Activated B cell treated with CpG ODN at 0.5 μM for 24 hours (primary cell): Measurements from ENCODE around the gene RMI2. TPM values are rescaled to one million over a fixed set of nuclear protein-coding genes. Genes with fewer than 3 reads are reported as not detected.

ENCODE experiments used
- ATAC-seq: fragments of 200-7000 bp; cut with Tn5 transposase; one replicate; pipeline ENCODE4 v1.10.0; 2021; ENCODE audit warnings: low read depth, mild to moderate bottlenecking, moderate library complexity
- CTCF ChIA-PET: fragments of 350-600 bp; sonication (Branson Sonifier 250); formaldehyde crosslinking; loops from one replicate; lab custom pipeline; 2021; ENCODE audit warnings: antibody characterized with exemption; lab: Charles Lee
- POLR2A ChIA-PET: fragments of 350-600 bp; sonication (Branson Sonifier 250); formaldehyde crosslinking; loops from one replicate; lab custom pipeline; 2021; ENCODE audit warnings: antibody characterized with exemption; lab: Charles Lee
- DNase-seq: peaks from one replicate; pipeline ENCODE4 v3.0.0; 2022
- H3K27ac Mint-ChIP-seq: one replicate; pipeline ENCODE4 v1.8.0; 2020; ENCODE audit warnings: mixed read lengths
- H3K27me3 Mint-ChIP-seq: one replicate; pipeline ENCODE4 v1.8.0; 2021; ENCODE audit warnings: mixed read lengths
- H3K36me3 Mint-ChIP-seq: one replicate; pipeline ENCODE4 v1.8.0; 2021; ENCODE audit warnings: low read depth, mixed read lengths
- H3K4me1 Mint-ChIP-seq: one replicate; pipeline ENCODE4 v1.8.0; 2021; ENCODE audit warnings: mixed read lengths
- H3K4me3 Mint-ChIP-seq: one replicate; pipeline ENCODE4 v1.8.0; 2020; ENCODE audit warnings: mild to moderate bottlenecking, mixed read lengths
- H3K9me3 Mint-ChIP-seq: one replicate; pipeline ENCODE4 v1.8.0; 2020; ENCODE audit warnings: mixed read lengths
- CTCF ChIP-seq: fragments of 200-600 bp; IDR thresholded peaks from one replicate; pipeline ENCODE4 v1.8.0; 2022; ENCODE audit warnings: antibody characterized with exemption, mild to moderate bottlenecking
- intact Hi-C: fragments of 100-400 bp; cut with micrococcal nuclease; formaldehyde crosslinking; loops from one replicate; pipeline ENCODE4 v1.15.1; 2024
- total RNA-seq: library from RNA; stranded (reverse); gene quantifications from 2 replicates; pipeline ENCODE4 v1.2.3, GENCODE V29; 2022

Gene RMI2
- total RNA-seq: 8.1 TPM in 2 replicates

GRCh38 chr16:11345040-11345862 lies at the start of gene RMI2:
Gene RMI2, plus strand, starts transcription at chr16:11345459. Its CDS starts 13 bp downstream, at chr16:11345472.
- ChIA-PET POLR2A (interaction anchor here (0.6 to 12.5 kb wide), 7 partner anchors 9 to 859 kb away, joined by 5 to 252 read pairs (median 8); partner anchors contain the start of gene SOCS1), CTCF (no interaction called here)
- intact Hi-C loops: loop anchor here (1.0 kb wide), 5 partner anchors 9 to 89 kb away; partner anchors contain the start of gene SOCS1
- peak; percentile 92 for DNase-seq
- H3K27me3 Mint-ChIP-seq: no peaks in the 10 kb centered on the region
- H3K9me3 Mint-ChIP-seq: no peaks in the 10 kb centered on the region
- peak within 1 kb of the TSS; percentile 80 for H3K27ac Mint-ChIP-seq
- H3K4me3 Mint-ChIP-seq: peak within 1 kb of the TSS; percentile 86
- no peak for TF ChIP-seq CTCF
- peak; percentile 100 for ATAC-seq
- H3K36me3 Mint-ChIP-seq: no peaks in the 10 kb centered on the region
- peaks cover 37% of the 10 kb centered on the region for H3K4me1 Mint-ChIP-seq

GRCh38 chr16:11295672-11296071 lies 49.6 kb upstream of the RMI2 start:
- TF ChIP-seq CTCF: no peak
- Mint-ChIP-seq H3K4me1 (peaks cover 70% of the 10 kb centered on the region), H3K27ac (no peak overlapping the region), H3K4me3 (no peak overlapping the region), H3K27me3 (no peaks in the 10 kb centered on the region), H3K9me3 (no peaks in the 10 kb centered on the region), H3K36me3 (no peaks in the 10 kb centered on the region)
- ChIA-PET POLR2A (interaction anchor here (2.0 to 5.7 kb wide), 2 partner anchors 13 to 39 kb away, joined by 11 to 197 read pairs; partner anchors contain the start of gene SOCS1), CTCF (no interaction called here)
- no peak for ATAC-seq
- no peak for DNase-seq
- intact Hi-C loops: loop anchor here (2.0 to 5.0 kb wide), 2 partner anchors 17 to 218 kb away; no protein-coding TSS in a partner anchor

- CTCF ChIA-PET: interaction anchor here (2.0 to 4.3 kb wide), 4 partner anchors 13 to 325 kb away, joined by 7 to 94 read pairs (median 26); partner anchors contain the start of gene SOCS1
- peaks cover 70% of the 10 kb centered on the region for H3K4me1 Mint-ChIP-seq
Measured at GRCh38 chr16:11296351-11296705, 48.9 kb upstream of the RMI2 start.

DNA sequence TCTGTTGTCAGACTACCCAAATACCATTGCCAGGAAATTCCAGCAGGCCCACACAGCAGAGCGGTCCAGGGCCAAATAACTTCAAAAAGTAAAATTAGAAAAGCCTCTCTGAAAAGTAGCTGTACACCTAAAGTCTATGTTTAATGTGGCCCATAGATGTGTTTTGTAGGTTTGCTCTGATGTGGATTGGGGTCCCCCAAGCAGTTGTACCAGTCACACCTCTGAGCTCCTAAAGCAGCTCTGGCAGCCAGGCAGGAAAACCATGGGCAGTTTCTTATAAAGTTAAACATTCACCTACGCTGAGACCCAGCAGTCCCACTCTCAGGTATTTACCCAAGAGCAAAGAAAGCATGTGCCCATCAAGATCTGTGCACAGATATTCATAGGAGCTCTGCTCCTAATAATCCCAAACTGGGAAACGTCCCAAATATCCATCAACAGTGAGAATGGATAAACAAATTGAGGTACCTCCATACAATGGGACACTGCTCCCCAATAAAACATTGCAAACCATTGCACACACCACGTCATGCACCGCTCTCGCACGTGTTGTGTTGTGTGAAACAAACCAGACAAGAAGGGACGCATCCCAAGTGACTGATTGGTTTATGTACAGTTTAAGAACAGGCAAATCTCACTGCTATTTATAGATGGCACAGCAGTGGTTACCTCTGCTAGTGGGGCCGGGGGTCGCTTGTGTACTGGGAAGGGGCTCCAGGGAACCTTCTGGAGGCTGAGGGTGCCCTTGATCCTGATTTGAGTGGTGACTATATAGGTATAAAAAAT lies 48.4 kb upstream of the RMI2 start:
- TF ChIP-seq CTCF: no peak
- ATAC-seq (no peak), DNase-seq (no peak)
- Mint-ChIP-seq H3K4me3 (peak overlapping the region; percentile 73), H3K27me3 (no peaks in the 10 kb centered on the region), H3K27ac (peak overlapping the region; percentile 85), H3K9me3 (no peaks in the 10 kb centered on the region), H3K36me3 (no peaks in the 10 kb centered on the region), H3K4me1 (peaks cover 72% of the 10 kb centered on the region)
- POLR2A ChIA-PET: interaction anchor here (0.5 to 5.7 kb wide), 29 partner anchors 10 to 332 kb away, joined by 3 to 197 read pairs (median 7); partner anchors contain the start of gene SOCS1
- intact Hi-C loops: loop anchor here (1.0 to 5.0 kb wide), 9 partner anchors 11 to 332 kb away; partner anchors contain the start of genes RMI2 and SOCS1
- CTCF ChIA-PET: interaction anchor here (0.6 to 4.3 kb wide), 18 partner anchors 8 to 332 kb away, joined by 3 to 94 read pairs (median 6); partner anchors contain the start of genes PRM2 and SOCS1

More at GRCh38 chr16:11296351-11296705, 48.9 kb upstream of the RMI2 start:
- Mint-ChIP-seq H3K36me3 (no peaks in the 10 kb centered on the region), H3K9me3 (no peaks in the 10 kb centered on the region), H3K4me3 (peak overlapping the region; percentile 57), H3K27me3 (no peaks in the 10 kb centered on the region), H3K27ac (no peak overlapping the region)
- no peak for DNase-seq
- intact Hi-C loops: loop anchor here (2.0 to 5.0 kb wide), 2 partner anchors 18 to 219 kb away; no protein-coding TSS in a partner anchor
- TF ChIP-seq CTCF: no peak
- no peak for ATAC-seq
- POLR2A ChIA-PET: interaction anchor here (0.8 to 5.7 kb wide), 6 partner anchors 14 to 57 kb away, joined by 3 to 197 read pairs (median 76); partner anchors contain the start of gene SOCS1
